ENCODE measurements around the gene PIGM.
"Not testable (repeated sequence)": the region's sequence is repeated elsewhere in the genome, so short reads cannot be mapped to it uniquely, and the experiment has no call there.

PIGM gene

GRCh38 chr1:160061369-160062229 lies 29.8 kb upstream of the PIGM start:
- DNase-seq (ENCODE audit: low read depth in 4 of 4, low spot score in 1 of 4) = no peak

GRCh38 chr1:160058087-160058486 lies 26.3 kb upstream of the PIGM start:
- DNase-seq (ENCODE audit: low read depth in 4 of 4, low spot score in 1 of 4) = no peak

- no peak for DNase-seq (ENCODE audit: low read depth in 4 of 4, low spot score in 1 of 4)
Measured at GRCh38 chr1:160056648-160057169, 24.9 kb upstream of the PIGM start.

DNA sequence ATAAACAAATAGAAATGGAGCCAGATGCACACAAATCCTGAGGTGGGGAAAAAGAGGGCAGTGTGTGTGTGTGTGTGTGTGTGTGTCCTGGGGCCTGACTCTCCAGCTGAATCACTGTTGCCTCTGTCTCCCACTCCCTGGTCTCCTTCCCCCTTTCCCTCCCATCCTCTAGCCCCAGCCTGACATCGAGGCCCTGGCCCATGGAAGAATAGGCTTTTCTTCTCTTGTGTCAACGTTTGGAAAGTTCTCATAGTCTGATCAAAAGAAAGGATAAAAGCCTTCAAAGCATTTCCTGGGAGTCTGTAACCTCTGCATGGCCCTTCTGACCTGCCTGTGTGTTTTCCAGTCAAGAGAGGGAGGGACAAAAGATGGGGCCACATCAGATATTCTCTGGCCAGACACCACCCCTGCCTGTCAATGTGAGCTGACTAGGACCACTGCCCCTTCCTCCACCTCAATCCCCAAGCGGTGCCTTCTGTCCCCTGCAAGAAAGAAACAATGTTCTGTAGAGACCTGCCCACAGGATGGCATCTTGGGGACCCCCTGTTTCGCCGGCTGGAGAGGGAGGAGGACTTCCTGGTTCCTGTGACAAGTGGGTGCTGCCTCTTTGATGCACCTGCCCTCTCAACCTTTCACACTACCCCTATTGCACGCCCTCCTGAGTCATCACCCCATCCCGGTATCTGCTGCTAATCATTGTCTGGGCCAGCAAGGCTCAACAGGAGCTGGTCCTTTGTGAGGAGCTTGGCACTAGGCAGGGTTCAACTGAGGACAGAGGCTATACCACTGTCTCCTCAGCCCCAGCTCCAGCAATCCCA lies 22.0 kb upstream of the PIGM start:
- DNase-seq (ENCODE audit: low read depth in 4 of 4, low spot score in 1 of 4) = no peak

DNA sequence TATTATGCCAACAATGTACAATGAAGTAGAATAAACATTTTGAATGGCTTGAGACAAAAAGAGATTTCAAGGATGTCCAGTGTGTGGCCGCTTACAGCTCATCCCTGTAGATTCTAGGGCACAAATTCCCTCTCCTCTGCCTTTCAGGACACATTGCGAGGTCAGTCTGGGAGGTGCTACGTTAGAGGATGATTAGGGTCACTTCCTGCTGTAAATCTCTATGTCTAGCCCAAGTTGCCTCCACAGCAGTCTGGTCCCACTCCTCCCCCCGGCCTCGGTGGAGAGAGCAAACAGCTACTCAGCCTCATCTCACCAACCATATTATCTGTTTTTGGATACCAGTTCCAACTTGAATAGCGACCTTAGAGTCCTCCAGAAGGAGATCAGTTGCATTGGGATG lies 21.1 kb upstream of the PIGM start:
- DNase-seq (ENCODE audit: low read depth in 4 of 4, low spot score in 1 of 4) = no peak

DNA sequence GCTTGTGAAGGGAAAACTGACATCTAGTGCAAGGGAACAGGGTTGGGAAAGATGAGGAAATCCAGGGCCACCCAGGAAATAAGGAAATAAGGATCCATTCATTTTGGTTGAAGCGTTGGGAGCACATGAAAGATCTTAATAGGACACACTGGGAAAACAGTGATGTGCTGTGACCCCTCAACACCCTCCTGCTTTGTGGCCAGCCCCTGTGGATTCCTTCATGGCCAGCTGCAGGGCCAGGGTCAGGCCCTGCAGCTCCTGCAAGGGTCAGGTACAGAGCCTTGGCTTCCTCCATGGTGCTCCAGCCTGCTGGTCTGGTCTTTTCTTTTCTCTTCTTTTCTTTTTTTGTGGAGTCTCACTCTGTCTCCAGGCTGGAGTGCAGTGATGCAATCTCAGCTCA lies 18.8 kb upstream of the PIGM start:
- DNase-seq (ENCODE audit: low read depth in 4 of 4, low spot score in 1 of 4) = no peak

GRCh38 chr1:160050182-160050581 lies 18.4 kb upstream of the PIGM start:
- DNase-seq (ENCODE audit: low read depth in 4 of 4, low spot score in 1 of 4) = not testable (repeated sequence)

DNA sequence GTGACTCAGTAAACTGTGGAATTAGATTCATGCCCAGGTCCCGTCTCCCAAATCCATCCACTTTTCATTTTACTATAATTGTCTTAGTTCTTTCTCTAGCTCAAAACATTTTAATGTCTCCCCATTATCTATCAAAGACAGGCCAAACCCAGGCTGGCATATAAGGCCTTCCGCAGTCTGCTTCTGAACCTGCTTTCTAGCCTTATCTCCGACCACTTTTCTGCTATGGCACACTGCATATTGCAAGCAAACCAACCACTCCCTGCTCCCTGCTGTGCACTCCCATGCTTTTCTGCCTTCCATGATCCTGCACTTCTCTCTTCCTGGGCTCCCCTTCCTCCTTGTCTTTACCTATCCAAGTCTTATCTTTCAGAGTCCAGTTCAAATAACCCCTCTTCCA lies 17.3 kb upstream of the PIGM start:
- DNase-seq (ENCODE audit: low read depth in 4 of 4, low spot score in 1 of 4) = no peak

DNA sequence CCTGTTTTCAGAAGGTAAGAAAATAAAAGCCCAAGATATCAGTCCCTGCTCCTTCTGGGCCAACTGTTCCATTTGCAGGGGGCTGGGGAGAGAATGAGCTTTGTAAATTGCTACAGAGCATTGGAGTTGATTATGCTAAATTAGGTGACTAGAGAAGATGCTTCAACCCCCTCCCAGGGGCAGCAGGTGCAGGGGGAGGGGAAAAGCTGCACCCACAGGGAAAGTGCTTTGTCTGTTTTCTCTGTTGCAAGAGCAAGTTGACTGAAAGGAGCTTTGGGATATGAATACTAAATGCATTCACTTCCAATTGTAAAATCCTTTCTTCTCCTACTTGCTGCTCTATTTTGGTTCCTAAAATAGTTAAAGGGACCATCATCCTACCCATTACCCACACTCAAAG lies 16.5 kb upstream of the PIGM start:
- DNase-seq (ENCODE audit: low read depth in 4 of 4, low spot score in 1 of 4) = no peak

DNA sequence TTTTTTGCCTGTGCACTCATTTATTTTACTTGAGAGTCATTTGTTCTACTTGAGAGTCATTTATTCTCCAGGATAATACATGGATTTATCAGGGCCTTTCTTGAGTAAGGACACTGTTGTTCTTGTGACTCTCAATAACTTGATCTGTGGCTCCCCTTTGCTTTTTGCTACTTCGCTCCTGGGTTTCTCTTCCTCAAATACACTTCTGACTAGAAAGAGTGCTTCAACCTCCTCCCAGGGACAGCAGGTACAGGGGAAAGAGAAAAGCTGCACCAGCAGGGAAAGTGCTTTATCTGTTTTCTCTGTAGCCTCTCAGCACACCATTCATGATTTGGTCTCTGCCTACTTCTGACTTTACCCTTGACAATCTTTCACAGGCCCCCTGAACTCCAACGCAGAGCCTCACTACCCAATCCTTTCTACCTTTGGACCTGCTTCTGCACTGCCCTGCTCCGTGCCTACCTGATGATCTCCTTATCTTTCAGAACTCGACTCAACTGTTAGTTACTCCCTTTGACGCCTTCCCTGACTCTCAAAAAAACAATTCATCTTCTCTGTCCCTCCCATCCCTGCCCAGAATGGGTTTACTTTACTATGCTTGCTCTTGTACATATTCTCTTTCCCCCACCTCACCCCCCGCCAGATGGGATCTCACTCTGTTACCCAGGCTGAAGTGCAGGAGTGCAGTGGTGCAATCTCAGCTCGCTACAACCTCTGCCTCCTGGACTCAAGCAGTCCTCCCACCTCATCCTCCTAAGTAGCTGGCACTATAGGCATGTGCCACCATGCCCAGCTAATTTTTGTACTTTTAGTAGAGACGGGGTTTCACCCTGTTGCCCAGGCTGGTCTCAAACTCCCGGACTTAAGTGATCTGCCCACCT lies 15.6 kb upstream of the PIGM start:
- no peak for DNase-seq (ENCODE audit: low read depth in 4 of 4, low spot score in 1 of 4)

DNA sequence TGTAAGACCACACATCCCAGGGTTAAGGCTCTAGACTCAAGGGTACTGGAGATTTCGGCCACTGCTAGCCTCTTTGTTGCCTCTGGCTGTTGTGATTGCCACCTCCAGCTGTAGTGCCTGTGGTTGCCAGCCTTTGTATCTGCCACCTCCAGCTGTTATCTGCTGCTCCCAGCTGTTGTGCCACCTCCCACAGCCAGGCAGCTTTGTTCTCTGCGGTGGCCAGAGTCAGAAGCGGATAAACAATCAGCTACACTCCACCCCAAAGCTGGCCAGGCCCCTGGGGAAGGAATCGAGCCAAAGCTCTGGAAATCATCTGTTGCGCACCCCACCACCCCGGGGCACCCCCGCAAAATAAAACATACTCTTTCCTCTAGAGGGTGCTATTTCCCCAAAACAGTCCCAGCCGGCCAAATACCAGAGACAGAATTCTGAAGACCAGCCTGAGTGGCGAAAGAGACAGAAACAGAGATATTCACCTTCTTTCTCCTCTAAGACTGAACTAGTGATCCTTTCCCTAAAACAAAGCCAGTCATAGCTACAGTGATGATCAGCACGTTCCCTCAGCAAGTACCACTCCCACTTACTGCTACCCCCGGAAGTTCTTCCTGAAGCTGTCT lies 14.8 kb upstream of the PIGM start:
- peak in 1 of 4 experiments; percentile 6 for DNase-seq (ENCODE audit: low read depth in 4 of 4, low spot score in 1 of 4)

- DNase-seq (ENCODE audit: low read depth in 4 of 4, low spot score in 1 of 4) = no peak
Measured at GRCh38 chr1:160045653-160046052, 13.9 kb upstream of the PIGM start.

- DNase-seq (ENCODE audit: low read depth in 4 of 4, low spot score in 1 of 4) = no peak
Measured at GRCh38 chr1:160043543-160043942, 11.8 kb upstream of the PIGM start.

DNA sequence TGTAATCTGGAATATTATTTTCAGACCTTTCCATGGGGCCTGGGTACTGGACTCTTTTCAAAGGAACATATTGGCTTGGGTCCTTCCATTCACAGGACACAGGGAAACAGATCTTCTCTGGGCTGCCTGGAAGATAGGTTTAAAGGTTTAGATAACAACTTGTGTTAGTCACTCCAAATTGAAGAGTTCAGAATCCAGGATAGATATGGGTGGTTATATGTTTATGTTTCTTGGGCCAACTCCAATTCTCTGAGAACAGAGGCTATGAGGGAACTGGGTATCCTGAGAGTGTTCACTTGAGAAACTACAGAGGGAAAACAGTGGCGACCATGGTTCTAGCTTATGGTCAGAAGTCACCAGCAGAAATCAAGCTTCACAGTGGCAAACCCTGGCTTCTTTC lies 8.7 kb upstream of the PIGM start:
- no peak for DNase-seq (ENCODE audit: low read depth in 4 of 4, low spot score in 1 of 4)

DNA sequence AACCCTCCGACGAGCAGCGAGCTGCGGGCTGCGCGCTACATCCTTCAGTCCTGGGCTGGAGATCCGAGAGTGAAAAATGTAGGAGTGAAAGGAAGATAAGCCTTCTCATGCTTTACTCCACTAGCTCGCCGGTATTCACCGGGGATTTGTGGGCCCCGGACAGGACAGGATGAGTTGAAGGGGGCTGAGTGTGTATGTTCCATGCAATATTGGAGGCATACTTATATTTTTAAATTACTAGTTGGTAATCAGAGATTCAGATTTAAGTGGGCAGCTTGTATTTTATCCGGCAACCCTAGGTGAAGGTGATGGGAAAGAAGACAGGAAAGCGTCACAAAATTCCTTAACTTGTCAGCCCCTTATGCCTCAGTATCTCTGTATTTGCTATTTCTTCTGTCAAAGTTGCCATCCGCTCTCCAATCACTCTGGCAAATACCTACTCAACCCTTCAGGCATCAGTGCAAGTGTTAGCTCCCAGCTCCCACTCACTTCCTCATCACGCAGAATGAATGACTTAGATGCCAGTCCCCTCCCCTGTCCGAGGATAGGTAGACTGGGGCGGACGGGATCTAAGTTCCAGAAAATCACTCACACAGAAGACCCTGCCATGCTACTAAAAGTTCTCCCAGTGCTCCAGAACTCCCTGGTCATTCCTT lies 503 bp upstream of the PIGM start:
- DNase-seq (ENCODE audit: low read depth in 4 of 4, low spot score in 1 of 4) = no peak

GRCh38 chr1:160030657-160031364 lies 979 bp downstream of the PIGM start:
- DNase-seq (ENCODE audit: low read depth in 4 of 4, low spot score in 1 of 4) = no peak

- no peak for DNase-seq (ENCODE audit: low read depth in 4 of 4, low spot score in 1 of 4)
Measured at GRCh38 chr1:160028426-160028825, 3.4 kb downstream of the PIGM start.

DNA sequence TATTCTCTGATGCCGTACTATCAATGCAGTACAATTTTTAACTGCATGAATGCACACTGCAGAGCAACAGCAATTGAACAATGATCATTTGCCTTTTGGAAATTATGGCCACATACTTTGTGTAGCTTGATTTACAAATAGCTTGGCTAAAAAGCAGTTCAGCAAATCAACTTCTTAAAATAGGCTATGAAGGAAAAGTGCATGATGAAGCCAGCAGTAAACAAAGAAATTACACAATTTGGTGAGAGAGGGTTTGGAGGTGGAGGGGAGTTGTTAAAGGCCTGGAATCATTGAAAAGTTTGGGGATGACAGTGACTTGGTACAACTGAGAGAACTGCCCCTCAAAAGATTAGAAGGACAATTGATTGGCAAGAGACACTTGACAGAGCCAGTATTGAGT lies 6.5 kb downstream of the PIGM start:
- no peak for DNase-seq (ENCODE audit: low read depth in 4 of 4, low spot score in 1 of 4)

GRCh38 chr1:160024195-160024905 lies 7.4 kb downstream of the PIGM start:
- DNase-seq (ENCODE audit: low read depth in 4 of 4, low spot score in 1 of 4) = no peak

All from stimulated activated CD4-positive, alpha-beta T cell treated with anti-CD3 and anti-CD28 coated beads, Interleukin-1b, Interleukin-23, amount 100 ng/mL, for 24 hours (primary cell).